ENCODE data around the gene EXD3. TPM values are rescaled to one million over a fixed set of nuclear protein-coding genes. Genes with fewer than 3 reads are reported as not detected.
"Not testable (repeated sequence)": the region's sequence is repeated elsewhere in the genome, so short reads cannot be mapped to it uniquely, and the experiment has no call there.

The EXD3 gene
- polyA plus RNA-seq, 3 donors, result 8.7 to 9.2 (median 8.9) TPM

DNA sequence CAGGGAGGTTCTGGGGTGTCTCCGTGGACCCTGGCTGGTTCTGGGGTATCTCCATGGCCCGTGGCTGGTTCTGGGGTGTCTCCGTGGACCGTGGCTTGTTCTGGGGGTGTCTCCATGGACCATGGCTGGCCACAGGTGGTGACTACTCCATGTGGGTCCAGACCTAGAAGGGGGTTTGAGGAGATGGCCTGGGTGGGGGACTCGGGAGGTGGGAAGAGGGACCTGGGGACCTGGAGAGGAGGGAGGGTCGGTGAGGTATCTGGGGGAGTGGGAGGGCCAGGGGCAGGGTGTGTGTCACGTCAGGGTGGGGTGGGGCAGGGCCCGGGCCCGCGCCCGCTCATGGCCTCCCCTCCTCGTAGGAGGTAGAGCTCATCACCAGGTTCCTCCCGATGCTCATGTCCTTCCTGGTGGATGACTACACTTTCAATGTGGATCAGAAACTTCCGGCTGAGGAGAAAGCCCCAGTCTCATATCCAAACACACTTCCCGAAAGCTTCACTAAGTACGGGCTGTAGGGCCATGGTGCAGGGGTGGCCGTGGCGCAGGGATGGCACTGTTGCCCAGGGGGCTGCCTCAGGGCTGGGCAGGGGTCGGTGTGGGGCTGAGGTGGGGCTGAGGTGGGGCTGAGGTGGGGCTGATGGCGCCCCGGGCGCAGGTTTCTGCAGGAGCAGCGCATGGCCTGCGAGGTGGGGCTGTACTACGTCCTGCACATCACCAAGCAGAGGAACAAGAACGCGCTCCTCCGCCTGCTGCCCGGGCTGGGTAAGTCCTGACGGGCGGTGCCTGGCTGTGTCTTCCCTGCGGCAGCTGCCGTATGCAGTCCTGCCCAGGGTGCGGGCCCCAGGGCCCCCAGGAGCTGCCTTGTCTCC lies 156.1 kb downstream of the EXD3 start:
- no peak for DNase-seq (ENCODE audit: low read depth in 3 of 3, low spot score in 2 of 3)

DNA sequence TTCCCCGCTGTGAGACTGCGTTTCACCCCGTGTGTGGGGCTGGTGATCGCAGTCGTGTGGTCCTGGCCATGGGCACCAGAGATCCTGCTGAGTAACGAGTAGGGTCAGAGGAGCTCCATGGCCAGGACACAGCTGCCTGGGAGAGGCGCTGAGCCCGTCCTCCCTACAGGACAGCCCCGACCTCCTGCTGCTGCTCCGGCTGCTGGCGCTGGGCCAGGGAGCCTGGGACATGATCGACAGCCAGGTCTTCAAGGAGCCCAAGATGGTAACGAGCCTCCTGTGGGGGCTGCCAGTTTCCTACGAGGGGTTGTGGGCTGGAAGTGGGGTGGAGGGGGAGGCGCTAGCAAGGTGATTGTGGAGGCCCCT lies 156.8 kb downstream of the EXD3 start:
- no peak for DNase-seq (ENCODE audit: low read depth in 3 of 3, low spot score in 2 of 3)

DNA sequence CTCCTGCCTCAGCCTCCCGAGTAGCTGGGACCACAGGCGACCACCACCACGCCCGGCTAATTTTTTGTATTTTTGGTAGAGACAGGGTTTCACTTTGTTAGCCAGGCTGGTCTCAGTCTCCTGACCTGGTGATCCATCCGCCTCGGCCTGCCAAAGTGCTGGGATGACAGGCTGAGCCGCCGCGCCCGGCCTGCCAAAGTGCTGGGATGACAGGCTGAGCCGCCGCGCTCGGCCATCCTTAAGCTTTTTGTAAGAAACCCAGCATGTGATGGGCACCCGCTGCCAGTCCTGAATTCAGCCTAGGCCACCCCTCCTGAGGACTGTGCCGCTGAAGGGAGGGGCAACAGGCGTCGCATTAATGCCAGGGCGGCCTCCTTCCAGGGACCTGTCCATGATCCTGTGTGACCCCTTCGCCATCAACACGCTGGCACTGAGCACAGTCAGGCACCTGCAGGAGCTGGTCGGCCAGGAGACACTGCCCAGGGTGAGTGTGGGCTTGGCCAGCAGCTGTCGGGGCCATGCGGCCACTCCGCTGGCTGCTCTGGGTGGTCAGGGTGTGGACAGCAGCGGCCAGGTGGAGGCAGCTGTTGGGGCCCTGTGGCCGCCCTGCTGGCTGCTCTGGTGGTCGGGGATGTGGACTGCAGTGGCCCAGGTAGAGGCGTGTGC lies 157.3 kb downstream of the EXD3 start:
- no peak for DNase-seq (ENCODE audit: low read depth in 3 of 3, low spot score in 2 of 3)

DNA sequence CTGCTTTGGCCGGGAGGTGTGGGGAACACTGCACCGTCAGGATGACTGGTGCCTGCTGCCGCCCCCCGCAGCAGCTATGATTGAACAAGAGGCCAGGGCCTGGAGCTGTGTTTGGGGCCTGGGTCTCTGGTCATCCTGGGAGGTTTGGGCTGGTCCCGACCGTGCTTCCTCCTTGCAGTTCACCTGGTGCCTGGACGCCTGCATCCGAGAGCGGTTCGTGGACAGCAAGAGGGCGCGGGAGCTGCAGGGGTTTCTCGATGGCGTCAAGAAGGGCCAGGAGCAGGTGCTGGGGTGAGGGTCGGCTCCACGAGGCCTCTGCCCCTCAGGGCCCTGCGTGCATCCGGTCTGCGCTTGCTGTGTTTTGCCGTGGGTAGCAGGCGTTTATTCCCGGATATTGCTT lies 158.9 kb downstream of the EXD3 start:
- DNase-seq (ENCODE audit: low read depth in 3 of 3, low spot score in 2 of 3), result no peak

DNA sequence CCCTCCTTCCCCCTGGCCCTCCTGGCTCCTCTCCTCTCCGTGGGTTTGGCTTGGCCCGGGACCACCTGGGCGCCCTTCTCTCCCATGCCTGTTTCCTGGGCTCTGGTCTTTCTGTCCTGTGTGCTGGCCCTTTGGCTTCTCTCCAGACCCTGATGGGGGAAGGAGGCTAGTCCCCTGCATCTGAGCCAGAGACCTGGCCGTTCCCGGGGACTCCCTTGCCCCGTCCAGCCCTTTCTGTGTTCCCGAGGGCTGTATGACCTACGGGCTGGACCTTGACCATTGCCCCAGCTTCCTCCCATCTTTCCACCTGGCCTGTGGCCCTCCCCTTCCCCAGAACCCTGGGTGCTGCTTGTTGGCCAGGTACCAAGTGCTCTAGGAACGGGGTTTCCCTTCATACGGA lies 159.5 kb downstream of the EXD3 start:
- DNase-seq (ENCODE audit: low read depth in 3 of 3, low spot score in 2 of 3), result no peak

DNA sequence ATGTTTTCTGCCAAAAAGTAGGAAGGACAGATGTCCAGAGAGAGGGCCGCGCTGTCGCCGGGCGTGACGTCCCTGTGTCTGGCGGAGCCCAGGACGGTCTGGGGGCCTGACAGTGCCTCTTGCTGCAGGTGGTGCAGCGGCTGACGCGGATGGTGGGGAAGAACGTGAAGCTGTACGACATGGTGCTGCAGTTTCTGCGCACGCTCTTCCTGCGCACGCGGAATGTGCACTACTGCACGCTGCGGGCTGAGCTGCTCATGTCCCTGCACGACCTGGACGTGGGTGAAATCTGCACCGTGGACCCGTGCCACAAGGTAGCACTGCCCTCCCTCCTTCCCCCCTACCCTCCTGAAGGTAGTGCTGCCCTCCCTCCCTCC lies 160.1 kb downstream of the EXD3 start:
- no peak for DNase-seq (ENCODE audit: low read depth in 3 of 3, low spot score in 2 of 3)

DNA sequence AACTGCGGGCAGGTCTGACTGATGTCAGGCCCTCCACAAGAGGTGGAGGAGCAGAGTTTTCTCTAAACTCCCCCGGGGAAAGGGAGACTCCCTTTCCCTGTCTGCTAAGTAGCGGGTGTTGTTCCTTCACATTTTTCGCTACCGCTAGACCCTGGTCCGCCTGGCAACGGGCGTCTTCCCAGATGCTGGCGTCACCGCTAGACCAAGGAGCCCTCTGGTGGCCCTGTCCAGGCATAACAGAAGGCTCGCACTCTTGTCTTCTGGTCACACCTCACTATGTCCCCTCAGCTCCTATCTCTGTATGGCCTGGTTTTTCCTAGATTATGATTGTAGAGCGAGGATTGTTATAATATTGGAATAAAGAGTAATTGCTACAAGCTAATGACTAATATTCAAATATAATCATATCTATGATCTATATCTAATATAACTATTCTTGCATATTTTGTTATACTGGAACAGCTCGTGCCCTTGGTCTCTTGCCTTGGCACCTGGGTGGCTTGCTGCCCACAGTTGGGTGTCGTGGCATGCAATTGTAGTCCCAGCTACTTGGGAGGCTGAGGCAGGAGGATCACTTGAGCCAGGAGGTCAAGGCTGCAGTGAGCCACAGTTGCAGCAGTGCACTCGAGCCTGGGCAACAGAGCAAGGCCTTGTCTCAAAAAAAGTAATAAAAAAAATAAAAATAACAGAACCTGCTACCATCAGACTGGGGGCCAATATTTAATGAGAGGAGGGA lies 160.6 kb downstream of the EXD3 start:
- DNase-seq (ENCODE audit: low read depth in 3 of 3, low spot score in 2 of 3), result not testable (repeated sequence)

Other genes with a start within 250 kb of the EXD3 start
- gene ANAPC2, start 234.6 kb downstream of the EXD3 start, polyA plus RNA-seq (ENCODE audit: insufficient read length in 3 of 3), result 10 to 100 TPM; 29.1 to 34.5 (median 31.9) TPM
- 10 to 100 TPM; 41.4 to 52.2 (median 43.2) TPM for gene SSNA1, start 234.5 kb downstream of the EXD3 start, polyA plus RNA-seq (ENCODE audit: insufficient read length in 3 of 3)
- 10 to 100 TPM; 12.8 to 15.5 (median 13.2) TPM for gene TPRN, start 222.4 kb downstream of the EXD3 start, polyA plus RNA-seq (ENCODE audit: insufficient read length in 3 of 3)
- gene TMEM203, start 217.5 kb downstream of the EXD3 start, polyA plus RNA-seq (ENCODE audit: insufficient read length in 3 of 3), result 10 to 100 TPM; 39.7 to 44.3 (median 42.6) TPM
- 1 to 10 TPM; 7.6 to 8.2 (median 8.2) TPM for gene NDOR1, start 217.5 kb downstream of the EXD3 start, polyA plus RNA-seq (ENCODE audit: insufficient read length in 3 of 3)
- gene RNF208, start 200.9 kb downstream of the EXD3 start, polyA plus RNA-seq (ENCODE audit: insufficient read length in 3 of 3), result 1 to 10 TPM; 5.1 to 7.2 (median 5.2) TPM
- 1 to 10 TPM; 3.1 to 6.6 (median 5.6) TPM for gene CYSRT1, start 198.0 kb downstream of the EXD3 start, polyA plus RNA-seq (ENCODE audit: insufficient read length in 3 of 3)
- 1 to 10 TPM; 3.0 to 8.0 (median 4.6) TPM for gene RNF224, start 195.7 kb downstream of the EXD3 start, polyA plus RNA-seq (ENCODE audit: insufficient read length in 3 of 3)
- gene SLC34A3, start 192.3 kb downstream of the EXD3 start, polyA plus RNA-seq (ENCODE audit: insufficient read length in 3 of 3), result 1 to 10 TPM; 2.8 to 6.0 (median 5.2) TPM
- gene TUBB4B, start 181.9 kb downstream of the EXD3 start, polyA plus RNA-seq (ENCODE audit: insufficient read length in 3 of 3), result 100 to 1,000 TPM; 332 to 418 (median 352) TPM
- 1 to 10 TPM in 2 of 3 donors, under 1 TPM in 1; 0.75 to 1.6 (median 1.1) TPM for gene STPG3, start 171.9 kb downstream of the EXD3 start, polyA plus RNA-seq (ENCODE audit: insufficient read length in 3 of 3)
- gene NELFB, start 167.8 kb downstream of the EXD3 start, polyA plus RNA-seq (ENCODE audit: insufficient read length in 3 of 3), result 10 to 100 TPM; 45.5 to 54.0 (median 51.3) TPM
- 1 to 10 TPM; 3.7 to 4.3 (median 4.2) TPM for gene TOR4A, start 145.4 kb downstream of the EXD3 start, polyA plus RNA-seq (ENCODE audit: insufficient read length in 3 of 3)
- 1 to 10 TPM; 5.3 to 7.5 (median 6.4) TPM for gene NRARP, start 120.9 kb downstream of the EXD3 start, polyA plus RNA-seq (ENCODE audit: insufficient read length in 3 of 3)
- gene NOXA1, start 231 bp upstream of the EXD3 start, polyA plus RNA-seq (ENCODE audit: insufficient read length in 3 of 3), result 1 to 10 TPM; 3.9 to 4.9 (median 4.8) TPM
- under 1 TPM; 0.19 to 0.34 (median 0.25) TPM for gene ENTPD8, start 18.2 kb upstream of the EXD3 start, polyA plus RNA-seq (ENCODE audit: insufficient read length in 3 of 3)
- 10 to 100 TPM; 51.0 to 58.8 (median 57.3) TPM for gene NSMF, start 36.2 kb upstream of the EXD3 start, polyA plus RNA-seq (ENCODE audit: insufficient read length in 3 of 3)
- 1 to 10 TPM in 2 of 3 donors, under 1 TPM in 1; 0.88 to 2.3 (median 1.1) TPM for gene PNPLA7, start 127.2 kb upstream of the EXD3 start, polyA plus RNA-seq (ENCODE audit: insufficient read length in 3 of 3)
- 10 to 100 TPM; 10.6 to 16.4 (median 14.7) TPM for gene MRPL41, start 128.7 kb upstream of the EXD3 start, polyA plus RNA-seq (ENCODE audit: insufficient read length in 3 of 3)
- gene DPH7, start 155.8 kb upstream of the EXD3 start, polyA plus RNA-seq (ENCODE audit: insufficient read length in 3 of 3), result 10 to 100 TPM; 33.1 to 38.3 (median 35.5) TPM
- gene ZMYND19, start 167.3 kb upstream of the EXD3 start, polyA plus RNA-seq (ENCODE audit: insufficient read length in 3 of 3), result 10 to 100 TPM; 17.1 to 19.4 (median 18.8) TPM
- 10 to 100 TPM; 25.0 to 28.0 (median 26.4) TPM for gene ARRDC1, start 182.5 kb upstream of the EXD3 start, polyA plus RNA-seq (ENCODE audit: insufficient read length in 3 of 3)
- gene EHMT1, start 195.8 kb upstream of the EXD3 start, polyA plus RNA-seq (ENCODE audit: insufficient read length in 3 of 3), result 10 to 100 TPM; 68.5 to 72.0 (median 70.1) TPM

Measured in right renal cortex interstitium (tissue), 3 donors.